Neural progenitor cell (in vitro differentiated cells): Measurements from ENCODE around the gene CTH.

Experiments
- EZH2 ChIP-seq: fragments of 200-600 bp; sonication (generic); IDR thresholded peaks from 2 replicates; pipeline ENCODE4 v1.6.1; 2017; ENCODE audit warnings: antibody characterized with exemption, mild to moderate bottlenecking, moderate library complexity
- TF ChIP-seq, protein P1 (sequence below): fragments of 200-600 bp; sonication (generic); IDR thresholded peaks from 2 replicates; pipeline ENCODE4 v1.5.1; 2017; ENCODE audit warnings: antibody characterized with exemption, mild to moderate bottlenecking

DNA sequence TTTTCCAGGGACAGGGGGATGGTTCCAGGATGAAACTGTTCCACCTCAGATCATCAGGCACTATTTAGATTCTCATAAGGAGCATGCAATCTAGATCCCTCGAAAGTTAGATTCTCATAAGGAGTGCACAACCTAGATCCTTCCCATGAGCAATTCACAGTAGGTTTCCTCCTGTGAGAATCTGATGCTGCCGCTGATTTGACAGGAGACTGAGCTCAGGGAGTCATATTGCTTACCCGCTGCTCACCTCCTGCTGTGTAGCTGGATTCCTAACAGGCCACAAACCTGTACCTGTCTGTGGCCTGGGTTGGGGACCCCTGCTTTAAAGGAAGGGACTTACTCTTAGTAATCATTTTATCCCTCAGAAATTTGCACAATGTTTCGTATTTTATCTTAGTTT is 9.3 kb downstream of the CTH start:
- TF ChIP-seq, protein P1, sequence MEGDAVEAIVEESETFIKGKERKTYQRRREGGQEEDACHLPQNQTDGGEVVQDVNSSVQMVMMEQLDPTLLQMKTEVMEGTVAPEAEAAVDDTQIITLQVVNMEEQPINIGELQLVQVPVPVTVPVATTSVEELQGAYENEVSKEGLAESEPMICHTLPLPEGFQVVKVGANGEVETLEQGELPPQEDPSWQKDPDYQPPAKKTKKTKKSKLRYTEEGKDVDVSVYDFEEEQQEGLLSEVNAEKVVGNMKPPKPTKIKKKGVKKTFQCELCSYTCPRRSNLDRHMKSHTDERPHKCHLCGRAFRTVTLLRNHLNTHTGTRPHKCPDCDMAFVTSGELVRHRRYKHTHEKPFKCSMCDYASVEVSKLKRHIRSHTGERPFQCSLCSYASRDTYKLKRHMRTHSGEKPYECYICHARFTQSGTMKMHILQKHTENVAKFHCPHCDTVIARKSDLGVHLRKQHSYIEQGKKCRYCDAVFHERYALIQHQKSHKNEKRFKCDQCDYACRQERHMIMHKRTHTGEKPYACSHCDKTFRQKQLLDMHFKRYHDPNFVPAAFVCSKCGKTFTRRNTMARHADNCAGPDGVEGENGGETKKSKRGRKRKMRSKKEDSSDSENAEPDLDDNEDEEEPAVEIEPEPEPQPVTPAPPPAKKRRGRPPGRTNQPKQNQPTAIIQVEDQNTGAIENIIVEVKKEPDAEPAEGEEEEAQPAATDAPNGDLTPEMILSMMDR, result no peak
- no peak for TF ChIP-seq EZH2
